ENCODE measurements around the gene ACOT9. TPM values are rescaled to one million over a fixed set of nuclear protein-coding genes. Genes with fewer than 3 reads are reported as not detected.
A peak's percentile ranks its signal among the peaks of the same experiment; 100 is the strongest.
"Not testable (repeated sequence)": the region's sequence is repeated elsewhere in the genome, so short reads cannot be mapped to it uniquely, and the experiment has no call there.

Gene ACOT9
- total RNA-seq, 4 donors from 2014 or later = 48.7 to 70.7 (median 57.7) TPM

DNA sequence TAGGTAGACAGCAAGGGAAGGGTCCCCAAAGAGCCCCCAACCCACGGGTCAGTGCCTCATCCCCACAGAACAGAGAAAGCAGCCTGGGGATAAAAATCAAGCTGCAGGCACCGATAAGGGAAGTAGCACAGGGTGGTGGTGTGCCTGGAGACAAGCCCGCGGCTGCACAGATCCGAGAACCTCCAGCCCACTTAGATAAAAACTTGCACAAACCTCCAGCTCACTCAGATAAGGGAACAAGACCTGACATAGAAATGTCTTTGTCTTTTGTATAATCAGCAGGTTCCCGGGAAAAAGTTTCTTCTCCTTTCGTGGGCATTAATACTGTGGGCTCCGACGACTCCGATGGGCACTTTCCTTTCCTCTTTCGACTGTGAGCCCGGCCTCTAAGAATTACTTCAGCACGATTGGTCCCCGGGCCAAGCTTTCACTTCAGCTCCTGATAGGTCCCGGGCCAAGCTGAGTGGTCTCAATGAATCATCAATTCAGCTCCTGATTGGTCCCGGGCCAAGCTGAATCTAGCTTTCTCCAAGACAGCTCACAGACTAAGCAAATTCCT, 43.4 kb downstream of the ACOT9 start:
- no peak overlapping the region for H3K4me3 ChIP-seq
- 51 to 53% methylated on average over 3 to 7 of the region's 16 CpGs for WGBS, 2 donors (ENCODE audit: low coverage in 1 of 2)
- ATAC-seq = no peak

DNA sequence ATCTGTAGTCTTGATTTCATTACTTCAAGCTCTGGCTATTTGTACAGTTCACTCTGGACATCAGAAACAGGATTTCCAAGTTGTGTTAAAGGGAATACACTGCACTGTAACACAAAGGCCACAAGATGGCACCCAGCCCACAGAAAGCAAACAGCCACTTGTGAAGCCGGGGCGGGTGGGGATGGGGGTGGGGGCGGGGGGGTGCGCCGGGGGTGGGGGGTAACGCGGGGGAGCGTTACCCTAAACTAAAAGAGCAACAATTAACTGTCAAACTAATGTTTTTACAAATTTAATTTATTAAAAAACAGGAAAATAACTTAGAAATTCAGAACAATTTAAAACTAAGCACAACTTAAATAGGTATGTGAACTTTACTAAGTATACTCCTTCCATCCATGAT, 48.5 kb downstream of the ACOT9 start:
- Histone ChIP-seq H3K36me3 (no peaks in the 10 kb centered on the region), H3K4me3 (no peak overlapping the region), H3K9me3 (no peaks in the 10 kb centered on the region), H3K4me1 (no peaks in the 10 kb centered on the region), H3K27ac (no peak overlapping the region), H3K27me3 (no peaks in the 10 kb centered on the region)
- WGBS, 2 donors (ENCODE audit: low coverage in 1 of 2) = 3% methylated on average over 6 of the region's 8 CpGs; no CpG with 5 or more reads in 1 of the 2 donors
- peak; percentile 65 for ATAC-seq
- no peak for TF ChIP-seq POLR2A (IDR thresholded peaks at IDR 0.05)
- TF ChIP-seq, protein P1, sequence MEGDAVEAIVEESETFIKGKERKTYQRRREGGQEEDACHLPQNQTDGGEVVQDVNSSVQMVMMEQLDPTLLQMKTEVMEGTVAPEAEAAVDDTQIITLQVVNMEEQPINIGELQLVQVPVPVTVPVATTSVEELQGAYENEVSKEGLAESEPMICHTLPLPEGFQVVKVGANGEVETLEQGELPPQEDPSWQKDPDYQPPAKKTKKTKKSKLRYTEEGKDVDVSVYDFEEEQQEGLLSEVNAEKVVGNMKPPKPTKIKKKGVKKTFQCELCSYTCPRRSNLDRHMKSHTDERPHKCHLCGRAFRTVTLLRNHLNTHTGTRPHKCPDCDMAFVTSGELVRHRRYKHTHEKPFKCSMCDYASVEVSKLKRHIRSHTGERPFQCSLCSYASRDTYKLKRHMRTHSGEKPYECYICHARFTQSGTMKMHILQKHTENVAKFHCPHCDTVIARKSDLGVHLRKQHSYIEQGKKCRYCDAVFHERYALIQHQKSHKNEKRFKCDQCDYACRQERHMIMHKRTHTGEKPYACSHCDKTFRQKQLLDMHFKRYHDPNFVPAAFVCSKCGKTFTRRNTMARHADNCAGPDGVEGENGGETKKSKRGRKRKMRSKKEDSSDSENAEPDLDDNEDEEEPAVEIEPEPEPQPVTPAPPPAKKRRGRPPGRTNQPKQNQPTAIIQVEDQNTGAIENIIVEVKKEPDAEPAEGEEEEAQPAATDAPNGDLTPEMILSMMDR (IDR thresholded peaks at IDR 0.05) = peak in 2 of 4 experiments; percentile 26 to 67
- TF ChIP-seq EP300 (IDR thresholded peaks at IDR 0.05) = no peak
- no peak for TF ChIP-seq POLR2AphosphoS5 (IDR thresholded peaks at IDR 0.05)

More for the DNA sequence above, 43.4 kb downstream of the ACOT9 start:
- Histone ChIP-seq H3K27me3 (no peaks in the 10 kb centered on the region), H3K27ac (no peak overlapping the region), H3K9me3 (no peaks in the 10 kb centered on the region), H3K36me3 (peaks cover 0 to 40% of the 10 kb centered on the region in 2 donors), H3K4me1 (no peaks in the 10 kb centered on the region)
- TF ChIP-seq POLR2AphosphoS5 (IDR thresholded peaks at IDR 0.05) (no peak), POLR2A (IDR thresholded peaks at IDR 0.05) (no peak), EP300 (IDR thresholded peaks at IDR 0.05) (no peak)
- TF ChIP-seq, protein P1 (IDR thresholded peaks at IDR 0.05) = no peak

DNA sequence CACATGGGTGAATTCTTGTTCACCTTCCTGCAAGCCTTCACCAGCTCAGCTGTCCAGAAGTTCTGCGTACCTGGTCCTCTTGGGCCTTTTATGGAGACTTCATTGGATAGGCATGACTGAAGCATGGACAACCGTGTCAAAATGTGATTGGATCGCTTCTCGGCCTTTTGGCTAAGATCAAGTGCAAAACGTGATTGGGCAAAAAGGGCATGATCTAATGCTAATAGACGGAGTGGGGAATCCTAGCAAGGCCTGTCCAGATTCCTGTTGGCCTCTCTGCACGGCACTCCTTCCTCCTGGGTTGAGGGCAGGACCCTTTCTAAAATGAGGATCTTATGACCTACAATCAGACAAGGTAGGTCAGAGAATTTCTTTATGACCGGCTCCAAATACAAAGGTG, 50.9 kb downstream of the ACOT9 start:
- Histone ChIP-seq H3K9me3 (no peaks in the 10 kb centered on the region), H3K4me1 (no peaks in the 10 kb centered on the region), H3K27me3 (no peaks in the 10 kb centered on the region), H3K36me3 (peaks cover 0 to under 1% of the 10 kb centered on the region in 2 donors), H3K4me3 (no peak overlapping the region), H3K27ac (no peak overlapping the region)
- no peak for ATAC-seq
- 40 to 69% methylated on average over 4 of the region's 8 CpGs for WGBS, 2 donors (ENCODE audit: low coverage in 1 of 2)
- TF ChIP-seq POLR2A (IDR thresholded peaks at IDR 0.05) = no peak
- TF ChIP-seq POLR2AphosphoS5 (IDR thresholded peaks at IDR 0.05) = no peak
- TF ChIP-seq, protein P1 (IDR thresholded peaks at IDR 0.05) = no peak
- no peak for TF ChIP-seq EP300 (IDR thresholded peaks at IDR 0.05)

DNA sequence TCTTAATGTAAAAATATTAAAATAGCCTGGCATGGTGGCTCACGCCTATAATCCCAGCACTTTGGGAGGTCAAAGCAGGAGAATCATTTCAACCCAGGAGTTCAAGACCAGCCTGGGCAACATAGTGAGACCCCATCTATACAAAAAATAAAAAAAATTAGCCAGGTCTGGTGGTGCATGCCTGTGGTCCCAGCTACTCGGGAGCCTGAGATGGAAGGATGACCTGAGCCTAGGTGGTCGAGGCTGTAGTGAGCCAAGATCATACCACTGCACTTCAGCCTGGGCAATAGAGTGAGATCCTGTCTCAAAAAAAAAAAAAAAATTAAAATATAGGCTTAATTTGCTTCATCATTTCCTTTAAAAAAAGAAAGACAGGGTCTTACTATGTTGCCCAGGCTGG, 66.6 kb downstream of the ACOT9 start:
- WGBS, 2 donors (ENCODE audit: low coverage in 1 of 2) = 40 to 100% methylated on average over 1 of the region's 3 CpGs
- H3K27ac ChIP-seq, H3K27me3 ChIP-seq, H3K4me3 ChIP-seq, H3K9me3 ChIP-seq, H3K4me1 ChIP-seq, ATAC-seq: not testable (repeated sequence)
- peaks cover 0 to 51% of the 10 kb centered on the region in 2 donors for H3K36me3 ChIP-seq

DNA sequence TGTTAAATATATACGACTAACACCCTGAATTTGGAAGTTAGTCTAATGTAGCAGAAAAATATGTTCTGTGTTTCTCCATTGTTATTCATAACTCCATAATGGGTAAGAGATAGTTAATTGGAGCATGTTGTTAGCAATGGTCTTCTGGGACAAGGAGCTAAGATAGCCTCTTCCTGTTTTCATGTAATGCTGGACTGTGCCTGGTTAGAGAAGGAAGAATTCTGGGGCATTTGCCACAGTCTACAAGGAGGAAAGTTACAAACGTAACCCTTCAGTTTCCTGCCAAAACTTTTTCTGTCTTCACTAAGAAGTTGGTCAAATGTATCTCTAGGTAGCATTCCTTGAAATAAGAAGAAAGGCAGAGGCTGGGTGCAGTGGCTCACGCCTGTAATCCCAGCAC, 70.0 kb downstream of the ACOT9 start:
- TF ChIP-seq, protein P1 (IDR thresholded peaks at IDR 0.05) = no peak
- TF ChIP-seq EP300 (IDR thresholded peaks at IDR 0.05) = no peak
- TF ChIP-seq POLR2AphosphoS5 (IDR thresholded peaks at IDR 0.05) = no peak
- no peak for TF ChIP-seq POLR2A (IDR thresholded peaks at IDR 0.05)
- no peak for ATAC-seq

More for the DNA sequence above, 70.0 kb downstream of the ACOT9 start:
- H3K9me3 ChIP-seq = no peaks in the 10 kb centered on the region
- H3K4me3 ChIP-seq = no peak overlapping the region
- peaks cover 0 to 13% (median 0%) of the 10 kb centered on the region in 3 donors for H3K4me1 ChIP-seq
- no peaks in the 10 kb centered on the region for H3K27me3 ChIP-seq
- peaks cover 0 to 27% of the 10 kb centered on the region in 2 donors for H3K36me3 ChIP-seq
- 68 to 89% methylated on average over 1 to 2 of the region's 3 CpGs for WGBS, 2 donors (ENCODE audit: low coverage in 1 of 2)
- H3K27ac ChIP-seq = no peak overlapping the region

Measured in gastroesophageal sphincter (tissue), 4 donors.